Activated CD4-positive, alpha-beta T cell treated with anti-CD3 and anti-CD28 coated beads for 36 hours (primary cell): ENCODE results near the gene HYCC2. TPM values are rescaled to one million over a fixed set of nuclear protein-coding genes. Genes with fewer than 3 reads are reported as not detected.

Experiments used
- ATAC-seq: fragments of 200-7000 bp; cut with Tn5 transposase; one replicate; pipeline ENCODE4 v1.10.0; 2021; ENCODE audit warnings: mild to moderate bottlenecking, moderate library complexity
- CTCF ChIA-PET: fragments of 350-600 bp; sonication (Branson Sonifier 250); formaldehyde crosslinking; loops from one replicate; lab custom pipeline; 2021; ENCODE audit warnings: antibody characterized with exemption; lab: Charles Lee
- POLR2A ChIA-PET: fragments of 350-600 bp; sonication (Branson Sonifier 250); formaldehyde crosslinking; loops from one replicate; lab custom pipeline; 2021; ENCODE audit warnings: antibody characterized with exemption, inconsistent platforms; lab: Charles Lee
- DNase-seq: peaks from one replicate; pipeline ENCODE4 v3.0.0-alpha.2; 2020
- H3K27ac Mint-ChIP-seq: one replicate; pipeline ENCODE4 v1.8.0; 2021; ENCODE audit warnings: mixed read lengths
- H3K27me3 Mint-ChIP-seq: one replicate; pipeline ENCODE4 v1.8.0; 2021; ENCODE audit warnings: mixed read lengths
- H3K36me3 Mint-ChIP-seq: one replicate; pipeline ENCODE4 v1.8.0; 2021; ENCODE audit warnings: low read depth, mixed read lengths
- H3K4me1 Mint-ChIP-seq: one replicate; pipeline ENCODE4 v1.8.0; 2021; ENCODE audit warnings: mixed read lengths
- H3K4me3 Mint-ChIP-seq: one replicate; pipeline ENCODE4 v1.8.0; 2021; ENCODE audit warnings: mild to moderate bottlenecking, moderate library complexity, mixed read lengths
- H3K9me3 Mint-ChIP-seq: one replicate; pipeline ENCODE4 v1.8.0; 2021; ENCODE audit warnings: low read depth, mixed read lengths
- intact Hi-C, 2 experiments: fragments of 100-400 bp; cut with DNase I in 1 of 2; cut with micrococcal nuclease in 1 of 2; formaldehyde crosslinking; loops; one replicate each; pipeline versions ENCODE4 v1.14.2 to v1.15.1; 2022 to 2024; cut with DNase I, micrococcal nuclease
- total RNA-seq, 2 experiments: library from RNA; stranded (reverse); gene quantifications; one replicate each; pipeline ENCODE4 v1.2.3, GENCODE V29; 2021

HYCC2 gene
- total RNA-seq, 2 experiments from 2014 or later, result 15.8 to 16.0 TPM

DNA sequence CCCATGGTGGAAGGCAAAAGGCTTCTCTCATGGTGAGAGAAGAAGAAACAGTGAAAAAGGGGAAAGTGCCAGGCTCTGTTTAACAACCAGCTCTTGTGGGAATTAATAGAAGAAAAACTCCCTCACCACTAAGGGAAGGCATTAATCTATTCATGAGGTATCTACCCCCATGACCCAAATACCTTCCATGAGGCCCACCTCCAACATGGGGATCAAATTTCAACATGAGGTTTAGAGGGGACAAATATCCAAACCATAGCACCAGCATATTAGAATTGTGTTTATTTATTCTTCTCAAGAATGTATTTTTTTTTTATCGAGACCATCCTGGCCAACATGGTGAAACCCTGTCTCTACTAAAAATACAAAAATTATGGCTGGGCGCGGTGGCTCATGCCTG, 39.6 kb upstream of the HYCC2 start:
- intact Hi-C loops, result no loop called here
- CTCF ChIA-PET, result interaction anchor here (0.6 to 1.4 kb wide), 3 partner anchors 12 to 66 kb away, joined by 3 read pairs; no protein-coding TSS in a partner anchor
- no peaks in the 10 kb centered on the region for H3K9me3 Mint-ChIP-seq

GRCh38 chr2:201110615-201111014, 39.1 kb upstream of the HYCC2 start:
- no peak overlapping the region for H3K27ac Mint-ChIP-seq
- intact Hi-C loops, result no loop called here

More for the DNA sequence above, 39.6 kb upstream of the HYCC2 start:
- H3K4me1 Mint-ChIP-seq, result peaks cover 19% of the 10 kb centered on the region
- POLR2A ChIA-PET, result no interaction called here
- DNase-seq (no peak), ATAC-seq (no peak)
- H3K36me3 Mint-ChIP-seq, result peaks cover 6% of the 10 kb centered on the region
- H3K4me3 Mint-ChIP-seq, result no peak overlapping the region
- H3K27me3 Mint-ChIP-seq, result no peaks in the 10 kb centered on the region
- peak overlapping the region; percentile 14 for H3K27ac Mint-ChIP-seq

GRCh38 chr2:201109186-201109585, 37.7 kb upstream of the HYCC2 start:
- no peak overlapping the region for H3K4me3 Mint-ChIP-seq
- peaks cover 3% of the 10 kb centered on the region for H3K36me3 Mint-ChIP-seq
- H3K27ac Mint-ChIP-seq, result no peak overlapping the region
- ChIA-PET POLR2A (no interaction called here), CTCF (interaction anchor here (0.6 to 2.4 kb wide), 2 partner anchors 8 to 50 kb away, joined by 3 to 6 read pairs; no protein-coding TSS in a partner anchor)
- no peak for ATAC-seq
- DNase-seq, result no peak
- no peaks in the 10 kb centered on the region for H3K27me3 Mint-ChIP-seq
- peaks cover 4% of the 10 kb centered on the region for H3K4me1 Mint-ChIP-seq
- H3K9me3 Mint-ChIP-seq, result no peaks in the 10 kb centered on the region
- intact Hi-C loops, result no loop called here

More at GRCh38 chr2:201110615-201111014, 39.1 kb upstream of the HYCC2 start:
- Mint-ChIP-seq H3K4me1 (peaks cover 16% of the 10 kb centered on the region), H3K9me3 (no peaks in the 10 kb centered on the region), H3K27me3 (no peaks in the 10 kb centered on the region), H3K36me3 (peaks cover 6% of the 10 kb centered on the region), H3K4me3 (no peak overlapping the region)
- DNase-seq (no peak), ATAC-seq (no peak)
- POLR2A ChIA-PET, result no interaction called here
- CTCF ChIA-PET, result interaction anchor here (0.6 to 1.4 kb wide), 5 partner anchors 12 to 67 kb away, joined by 3 to 4 read pairs (median 3); no protein-coding TSS in a partner anchor

DNA sequence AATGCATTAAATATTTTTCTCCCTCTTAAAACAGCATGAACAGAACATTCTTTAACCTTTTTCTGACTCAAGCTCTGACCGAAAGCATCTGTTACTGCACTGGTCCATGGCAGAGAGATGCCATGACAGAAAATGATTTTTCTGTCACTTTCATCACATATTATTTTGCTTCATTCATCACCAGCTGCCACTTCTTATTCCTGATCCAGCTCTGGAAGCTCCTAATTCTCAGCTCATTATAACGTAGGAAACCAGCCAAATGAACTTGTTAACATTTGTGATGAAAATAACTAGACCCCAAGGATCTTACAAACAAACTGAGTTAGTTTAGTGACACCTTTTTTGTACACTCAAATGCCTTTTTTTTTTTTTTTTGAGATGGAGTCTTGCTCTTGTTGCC, 36.9 kb upstream of the HYCC2 start:
- H3K36me3 Mint-ChIP-seq, result peaks cover 3% of the 10 kb centered on the region
- intact Hi-C loops, result no loop called here
- ATAC-seq, result no peak
- H3K27ac Mint-ChIP-seq, result no peak overlapping the region
- no peaks in the 10 kb centered on the region for H3K9me3 Mint-ChIP-seq
- no peak for DNase-seq
- peaks cover under 1% of the 10 kb centered on the region for H3K4me1 Mint-ChIP-seq
- POLR2A ChIA-PET, result no interaction called here
- no peak overlapping the region for H3K4me3 Mint-ChIP-seq
- H3K27me3 Mint-ChIP-seq, result no peaks in the 10 kb centered on the region
- CTCF ChIA-PET, result interaction anchor here (0.6 to 2.4 kb wide), 4 partner anchors 31 to 740 kb away, joined by 3 to 6 read pairs (median 4); no protein-coding TSS in a partner anchor

DNA sequence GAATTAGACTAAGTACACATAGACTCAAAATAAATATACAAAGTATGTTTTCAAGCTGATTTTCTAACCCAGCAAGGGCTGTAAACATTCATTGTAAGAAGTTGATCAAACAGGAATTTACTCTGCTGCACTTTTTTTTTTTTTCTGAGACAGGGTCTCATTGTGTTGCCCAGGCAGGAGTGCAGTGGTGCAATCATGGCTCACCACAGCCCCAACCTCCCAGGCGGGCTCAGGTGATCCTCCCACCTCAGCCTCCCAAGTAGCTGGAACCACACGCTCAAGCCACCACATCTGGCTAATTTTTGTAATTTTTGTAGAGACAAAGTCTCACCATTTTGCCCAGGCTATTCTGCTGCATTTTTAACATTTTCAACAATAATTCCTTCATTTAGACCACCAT, 36.2 kb upstream of the HYCC2 start:
- no peak for ATAC-seq
- Mint-ChIP-seq H3K4me1 (no peaks in the 10 kb centered on the region), H3K9me3 (no peaks in the 10 kb centered on the region), H3K27me3 (no peaks in the 10 kb centered on the region), H3K4me3 (no peak overlapping the region), H3K27ac (no peak overlapping the region), H3K36me3 (peaks cover 3% of the 10 kb centered on the region)
- intact Hi-C loops, result no loop called here
- DNase-seq, result no peak
- ChIA-PET POLR2A (no interaction called here), CTCF (interaction anchor here (0.7 to 2.4 kb wide), 6 partner anchors 8 to 1095 kb away, joined by 3 to 11 read pairs (median 4); partner anchors contain the start of gene CFLAR)

DNA sequence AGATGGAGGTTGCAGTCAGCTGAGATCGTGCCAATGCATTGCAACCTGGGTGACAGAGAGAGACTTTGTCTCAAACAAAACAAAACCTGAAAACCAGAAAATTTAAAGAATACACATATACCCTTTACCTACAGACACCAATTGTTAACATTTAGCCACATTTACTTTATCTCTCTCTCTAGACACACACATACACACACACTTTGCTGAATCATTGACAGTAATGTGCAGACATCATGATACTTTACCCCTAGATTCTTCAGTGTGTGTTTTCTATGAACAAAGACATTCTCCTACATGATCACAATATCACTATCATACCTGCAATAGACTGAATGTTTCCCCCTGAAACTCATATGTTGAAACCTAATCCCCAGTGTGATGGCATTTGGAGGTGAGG, 34.3 kb upstream of the HYCC2 start:
- H3K27me3 Mint-ChIP-seq, result no peaks in the 10 kb centered on the region
- no peaks in the 10 kb centered on the region for H3K4me1 Mint-ChIP-seq
- H3K27ac Mint-ChIP-seq, result no peak overlapping the region
- ChIA-PET POLR2A (interaction anchor here (0.6 kb wide), 1 partner anchor 581 kb away, joined by 3 read pairs; no protein-coding TSS in a partner anchor), CTCF (interaction anchor here (1.0 to 2.4 kb wide), 3 partner anchors 10 to 43 kb away, joined by 3 to 11 read pairs (median 5); partner anchors contain the start of gene CFLAR)
- intact Hi-C loops, result no loop called here
- H3K36me3 Mint-ChIP-seq, result peaks cover 3% of the 10 kb centered on the region
- no peak overlapping the region for H3K4me3 Mint-ChIP-seq
- no peaks in the 10 kb centered on the region for H3K9me3 Mint-ChIP-seq
- DNase-seq, result no peak
- no peak for ATAC-seq

- no peaks in the 10 kb centered on the region for H3K36me3 Mint-ChIP-seq
- H3K4me3 Mint-ChIP-seq, result no peak overlapping the region
- POLR2A ChIA-PET, result interaction anchor here (0.6 kb wide), 1 partner anchor 44 kb away, joined by 3 read pairs; no protein-coding TSS in a partner anchor
- CTCF ChIA-PET, result no interaction called here
- intact Hi-C loops, result no loop called here
- no peak for DNase-seq
- H3K27ac Mint-ChIP-seq, result no peak overlapping the region
- no peaks in the 10 kb centered on the region for H3K9me3 Mint-ChIP-seq
- no peaks in the 10 kb centered on the region for H3K4me1 Mint-ChIP-seq
- no peak for ATAC-seq
- no peaks in the 10 kb centered on the region for H3K27me3 Mint-ChIP-seq
Observed at GRCh38 chr2:201100497-201100896, 29.0 kb upstream of the HYCC2 start.

DNA sequence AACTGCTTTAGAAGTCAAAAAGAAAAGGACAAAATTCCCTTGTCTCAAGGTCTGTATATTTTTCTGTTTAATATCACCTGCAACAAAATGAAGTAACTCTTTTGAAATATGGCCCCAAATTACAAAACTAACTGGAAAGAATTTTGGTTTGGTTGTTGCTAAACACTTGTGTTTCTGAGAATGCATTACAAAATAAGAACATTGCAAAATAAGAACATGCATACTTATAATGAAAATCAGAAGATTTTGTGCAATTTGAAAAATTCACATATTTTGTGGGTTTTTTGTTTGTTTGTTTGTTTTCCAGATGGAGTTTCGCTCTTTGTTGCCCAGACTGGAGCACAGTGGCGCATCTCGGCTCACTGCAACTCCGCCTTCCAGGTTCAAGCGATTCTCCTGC, 22.1 kb upstream of the HYCC2 start:
- H3K27ac Mint-ChIP-seq, result no peak overlapping the region
- peaks cover 3% of the 10 kb centered on the region for H3K4me1 Mint-ChIP-seq
- H3K9me3 Mint-ChIP-seq, result no peaks in the 10 kb centered on the region
- CTCF ChIA-PET, result no interaction called here
- intact Hi-C loops, result no loop called here
- POLR2A ChIA-PET, result no interaction called here
- DNase-seq (no peak), ATAC-seq (no peak)
- peaks cover 7% of the 10 kb centered on the region for H3K36me3 Mint-ChIP-seq
- H3K4me3 Mint-ChIP-seq, result no peak overlapping the region
- H3K27me3 Mint-ChIP-seq, result no peaks in the 10 kb centered on the region

DNA sequence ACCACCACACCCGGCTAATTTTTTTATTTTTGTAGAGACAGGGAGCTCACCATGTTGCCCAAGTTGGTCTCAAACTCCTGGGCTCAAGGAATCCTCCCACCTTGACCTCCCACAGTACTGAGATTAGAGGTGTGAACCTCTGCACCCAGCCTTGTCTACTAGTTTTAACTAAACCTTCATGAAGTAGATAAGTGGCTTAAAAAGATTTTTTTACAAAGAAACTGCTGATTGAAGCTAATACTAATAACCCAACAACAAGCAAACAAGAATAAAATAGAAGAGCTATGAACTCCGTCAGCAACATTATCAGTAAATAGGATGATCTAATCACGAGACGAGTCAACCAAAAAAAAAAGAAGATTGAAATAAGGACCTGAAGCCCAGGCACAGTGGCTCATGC, 19.1 kb upstream of the HYCC2 start:
- ChIA-PET CTCF (interaction anchor here (1.1 to 1.2 kb wide), 2 partner anchors 27 to 194 kb away, joined by 3 to 4 read pairs; no protein-coding TSS in a partner anchor), POLR2A (no interaction called here)

DNA sequence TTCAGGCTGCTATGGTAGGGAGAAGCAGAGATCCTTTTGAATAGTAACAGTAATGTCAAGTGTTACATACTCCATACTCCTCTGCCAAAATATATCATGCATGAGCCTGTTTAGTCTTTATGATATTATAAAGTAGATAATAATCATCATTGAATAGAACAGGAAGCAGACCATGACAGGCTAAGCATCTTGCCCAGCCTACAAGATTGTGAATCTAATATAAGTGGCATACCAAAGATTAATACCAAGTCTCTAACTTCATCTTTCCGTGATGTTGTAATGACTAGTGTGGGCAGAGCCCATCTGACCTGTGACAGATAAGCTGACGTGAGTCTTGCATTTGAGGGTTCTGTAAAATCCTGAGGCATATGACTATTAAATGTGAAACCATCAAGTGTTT, 13.4 kb upstream of the HYCC2 start:
- H3K4me1 Mint-ChIP-seq, result peaks cover 5% of the 10 kb centered on the region
- H3K4me3 Mint-ChIP-seq, result no peak overlapping the region
- DNase-seq, result no peak
- ChIA-PET CTCF (interaction anchor here (1.0 kb wide), 1 partner anchor 93 kb away, joined by 5 read pairs; no protein-coding TSS in a partner anchor), POLR2A (no interaction called here)
- peaks cover 27% of the 10 kb centered on the region for H3K36me3 Mint-ChIP-seq
- intact Hi-C loops, result no loop called here
- H3K27ac Mint-ChIP-seq, result peak overlapping the region; percentile 58
- ATAC-seq, result no peak
- no peaks in the 10 kb centered on the region for H3K9me3 Mint-ChIP-seq
- no peaks in the 10 kb centered on the region for H3K27me3 Mint-ChIP-seq

More for the DNA sequence above, 19.1 kb upstream of the HYCC2 start:
- H3K9me3 Mint-ChIP-seq, result no peaks in the 10 kb centered on the region
- H3K4me1 Mint-ChIP-seq, result peaks cover 3% of the 10 kb centered on the region
- ATAC-seq, result no peak
- H3K27ac Mint-ChIP-seq, result no peak overlapping the region
- intact Hi-C loops, result no loop called here
- no peak for DNase-seq
- H3K27me3 Mint-ChIP-seq, result no peaks in the 10 kb centered on the region
- H3K36me3 Mint-ChIP-seq, result peaks cover 18% of the 10 kb centered on the region
- no peak overlapping the region for H3K4me3 Mint-ChIP-seq

DNA sequence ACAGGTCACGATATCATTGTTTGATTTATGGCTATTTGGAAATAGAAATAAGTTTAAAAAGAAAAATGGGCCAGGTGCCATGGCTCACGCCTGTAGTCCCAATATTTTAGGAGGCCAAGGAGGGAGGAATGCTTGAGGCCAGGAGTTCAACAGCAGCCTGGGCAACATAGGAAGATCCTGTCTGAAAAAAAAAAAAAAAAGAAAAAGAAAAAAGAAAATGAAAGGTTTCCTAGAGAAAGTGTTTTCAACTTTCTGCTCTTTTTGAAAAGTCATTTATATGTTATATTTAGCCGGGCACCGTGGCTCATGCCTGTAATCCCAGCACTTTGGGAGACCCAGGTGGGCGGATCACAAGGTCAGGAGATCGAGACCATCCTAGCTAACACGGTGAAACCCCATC, 3.5 kb upstream of the HYCC2 start:
- H3K4me1 Mint-ChIP-seq, result peaks cover 32% of the 10 kb centered on the region
- DNase-seq, result no peak
- no peaks in the 10 kb centered on the region for H3K9me3 Mint-ChIP-seq
- H3K4me3 Mint-ChIP-seq, result no peak overlapping the region
- peaks cover 14% of the 10 kb centered on the region for H3K36me3 Mint-ChIP-seq
- no peaks in the 10 kb centered on the region for H3K27me3 Mint-ChIP-seq
- H3K27ac Mint-ChIP-seq, result peak overlapping the region; percentile 42
- ATAC-seq, result no peak
- ChIA-PET CTCF (no interaction called here), POLR2A (no interaction called here)
- intact Hi-C loops, result loop anchor here (5.0 kb wide), 3 partner anchors 82 to 1192 kb away; partner anchors contain the start of genes NOP58 (in 1 of the 2), STRADB (in 1 of the 2) and TRAK2 (in 1 of the 2)

- Mint-ChIP-seq H3K27ac (peak overlapping the region; percentile 44), H3K9me3 (no peaks in the 10 kb centered on the region), H3K4me1 (peaks cover 46% of the 10 kb centered on the region), H3K4me3 (peak overlapping the region; percentile 97), H3K36me3 (peaks cover 5% of the 10 kb centered on the region), H3K27me3 (no peaks in the 10 kb centered on the region)
- DNase-seq (no peak), ATAC-seq (no peak)
- CTCF ChIA-PET, result interaction anchor here (0.7 kb wide), 1 partner anchor 110 kb away, joined by 3 read pairs; the partner anchor contains the start of gene ORC2
- intact Hi-C loops, result loop anchor here (5.0 kb wide), 3 partner anchors 84 to 1194 kb away; partner anchors contain the start of genes NOP58 (in 1 of the 2), STRADB (in 1 of the 2) and TRAK2 (in 1 of the 2)
- POLR2A ChIA-PET, result no interaction called here
Observed at GRCh38 chr2:201073071-201073470, 1.6 kb upstream of the HYCC2 start.
